Omental fat pad (tissue), 4 donors: ENCODE measurements around the gene TP53I13. TPM values are rescaled to one million over a fixed set of nuclear protein-coding genes. Genes with fewer than 3 reads are reported as not detected.
A peak's percentile ranks its signal among the peaks of the same experiment; 100 is the strongest.

Experiments used
- ATAC-seq: fragments of 150-250 bp; one replicate; pipeline ENCODE4 v1.9.1; 2016; ENCODE audit warnings: mild to moderate bottlenecking, moderate library complexity; ENCODE audit not compliant: low FRiP score
- DNase-seq: peaks from one replicate; pipeline ENCODE4 v3.0.0-alpha.2; 2019; ENCODE audit warnings: low spot score
- total RNA-seq, 4 donors: library from RNA; depleted of rRNA; stranded (reverse); fragments of >200 nt; gene quantifications; one replicate each; pipeline ENCODE4 v1.1.0, GENCODE V29; 2016
- TF ChIP-seq, protein P1 (sequence below), 3 donors: fragments of 450-650 bp; IDR thresholded peaks; one replicate each; pipeline ENCODE4 v1.5.1; 2016 to 2017; ENCODE audit warnings: antibody characterized with exemption in 3 of 3, mild to moderate bottlenecking in 3 of 3, moderate library complexity in 2 of 3

TP53I13 gene
- total RNA-seq, 4 donors from 2014 or later = 65.0 to 122 (median 72.6) TPM

DNA sequence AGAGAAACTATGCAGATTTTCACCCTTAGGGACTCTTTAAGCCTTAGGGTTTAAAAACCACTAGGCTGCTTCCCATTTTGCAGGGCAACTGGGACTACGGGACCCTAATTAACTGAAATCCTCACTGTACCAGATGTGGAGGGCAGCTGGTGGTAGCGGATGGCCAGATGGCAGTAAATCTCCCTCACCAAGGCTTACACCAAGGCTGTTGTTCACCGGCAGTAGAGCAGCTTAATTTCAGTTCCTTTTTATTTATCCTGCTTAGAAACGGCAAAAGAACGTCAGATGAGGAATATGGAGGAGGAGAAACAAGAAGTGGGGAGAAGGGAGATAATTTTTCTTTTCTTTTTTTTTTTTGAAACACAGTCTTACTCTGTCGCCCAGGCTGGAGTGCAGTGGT lies 8.2 kb upstream of the TP53I13 start:
- DNase-seq (no peak), ATAC-seq (no peak)
- TF ChIP-seq, protein P1, sequence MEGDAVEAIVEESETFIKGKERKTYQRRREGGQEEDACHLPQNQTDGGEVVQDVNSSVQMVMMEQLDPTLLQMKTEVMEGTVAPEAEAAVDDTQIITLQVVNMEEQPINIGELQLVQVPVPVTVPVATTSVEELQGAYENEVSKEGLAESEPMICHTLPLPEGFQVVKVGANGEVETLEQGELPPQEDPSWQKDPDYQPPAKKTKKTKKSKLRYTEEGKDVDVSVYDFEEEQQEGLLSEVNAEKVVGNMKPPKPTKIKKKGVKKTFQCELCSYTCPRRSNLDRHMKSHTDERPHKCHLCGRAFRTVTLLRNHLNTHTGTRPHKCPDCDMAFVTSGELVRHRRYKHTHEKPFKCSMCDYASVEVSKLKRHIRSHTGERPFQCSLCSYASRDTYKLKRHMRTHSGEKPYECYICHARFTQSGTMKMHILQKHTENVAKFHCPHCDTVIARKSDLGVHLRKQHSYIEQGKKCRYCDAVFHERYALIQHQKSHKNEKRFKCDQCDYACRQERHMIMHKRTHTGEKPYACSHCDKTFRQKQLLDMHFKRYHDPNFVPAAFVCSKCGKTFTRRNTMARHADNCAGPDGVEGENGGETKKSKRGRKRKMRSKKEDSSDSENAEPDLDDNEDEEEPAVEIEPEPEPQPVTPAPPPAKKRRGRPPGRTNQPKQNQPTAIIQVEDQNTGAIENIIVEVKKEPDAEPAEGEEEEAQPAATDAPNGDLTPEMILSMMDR (IDR thresholded peaks at IDR 0.05) = no peak

DNA sequence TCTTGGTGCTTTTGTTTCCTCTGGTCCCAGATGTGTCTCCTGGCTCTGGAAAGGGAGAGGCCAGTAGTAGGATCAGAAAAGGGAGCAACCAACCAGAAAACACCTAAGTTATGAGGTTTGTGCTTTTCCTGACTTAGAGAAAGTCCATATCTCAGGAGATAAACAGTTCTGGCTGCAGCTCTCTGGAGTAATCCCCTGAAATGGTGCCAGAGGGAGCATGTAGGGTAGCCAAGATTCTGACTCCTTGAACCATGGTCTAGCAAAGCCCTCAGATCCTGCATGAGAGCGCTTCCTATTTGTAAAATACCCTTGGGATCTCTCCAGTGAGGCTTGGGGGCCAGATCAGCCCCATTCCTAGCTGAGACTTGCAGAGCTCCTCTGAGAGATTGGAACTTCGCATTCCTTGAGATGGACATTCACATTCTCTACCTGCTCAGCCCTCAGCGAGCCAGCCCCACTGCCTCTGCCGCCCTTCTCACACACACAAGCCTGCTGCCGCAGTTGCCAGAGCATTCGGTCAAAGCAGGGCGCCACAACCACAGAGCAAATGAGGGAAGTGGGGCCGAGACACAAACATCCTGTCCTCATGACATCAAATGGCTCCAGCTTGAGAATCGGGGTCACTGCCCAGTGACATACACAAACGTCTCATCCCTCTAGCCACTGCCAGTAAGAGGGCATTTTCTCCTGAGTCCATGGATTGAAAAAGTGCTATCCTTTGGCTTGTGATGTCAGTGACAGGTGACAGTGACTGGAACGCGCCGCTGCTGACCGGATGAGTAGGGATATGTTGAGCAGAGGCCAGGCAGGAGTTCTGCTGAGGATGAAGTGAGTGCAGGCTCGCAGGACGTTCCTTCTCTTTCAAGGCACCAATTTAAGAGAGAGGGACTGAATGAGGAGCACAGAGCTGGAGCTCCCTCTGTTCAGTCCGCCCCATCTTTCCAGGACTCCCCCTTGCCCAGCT lies 6.7 kb upstream of the TP53I13 start:
- DNase-seq = peak; percentile 22
- TF ChIP-seq, protein P1 (IDR thresholded peaks at IDR 0.05) = no peak
- ATAC-seq = no peak

DNA sequence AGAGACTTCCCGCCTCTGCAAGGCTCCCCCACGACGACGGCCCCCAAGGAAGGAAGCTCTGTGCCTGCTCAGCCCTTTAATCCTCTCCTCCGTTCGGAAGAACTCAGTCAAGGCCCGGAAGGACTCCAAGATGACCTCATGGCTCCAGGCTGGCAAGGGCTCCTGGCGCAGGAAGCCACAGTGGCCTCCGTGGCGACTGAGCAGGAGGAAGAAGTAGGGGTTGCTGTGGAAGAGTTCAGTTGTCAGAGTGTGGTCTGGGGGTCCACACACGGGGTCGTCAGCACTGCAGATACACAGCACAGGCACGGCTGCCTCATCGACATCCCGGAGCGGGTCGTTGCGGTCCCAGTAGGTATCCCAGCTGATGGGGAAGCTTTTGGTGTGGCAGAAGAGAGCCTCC lies 5.9 kb upstream of the TP53I13 start:
- DNase-seq = peak; percentile 12
- ATAC-seq = no peak
- TF ChIP-seq, protein P1 (IDR thresholded peaks at IDR 0.05) = no peak

DNA sequence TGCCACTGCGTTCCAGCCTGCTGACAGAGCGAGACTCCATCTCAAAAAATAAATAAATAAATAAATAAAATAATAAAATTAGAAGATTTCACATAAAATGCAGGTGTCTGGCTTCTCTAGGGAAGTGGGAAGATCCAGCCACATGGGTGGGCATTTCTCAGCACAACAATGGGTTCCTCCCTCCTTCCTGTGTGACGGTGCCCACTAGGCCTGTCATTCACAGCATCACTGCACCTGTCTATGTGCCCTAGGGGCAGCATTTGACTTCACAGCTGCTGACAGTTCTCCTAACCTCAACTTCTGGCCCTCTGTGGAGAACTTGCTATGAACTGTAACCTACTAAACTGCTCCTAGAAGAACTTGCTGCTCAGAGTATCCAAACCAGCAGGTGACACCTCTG lies 4.7 kb upstream of the TP53I13 start:
- no peak for ATAC-seq
- peak; percentile 10 for DNase-seq
- TF ChIP-seq, protein P1 (IDR thresholded peaks at IDR 0.05) = no peak

DNA sequence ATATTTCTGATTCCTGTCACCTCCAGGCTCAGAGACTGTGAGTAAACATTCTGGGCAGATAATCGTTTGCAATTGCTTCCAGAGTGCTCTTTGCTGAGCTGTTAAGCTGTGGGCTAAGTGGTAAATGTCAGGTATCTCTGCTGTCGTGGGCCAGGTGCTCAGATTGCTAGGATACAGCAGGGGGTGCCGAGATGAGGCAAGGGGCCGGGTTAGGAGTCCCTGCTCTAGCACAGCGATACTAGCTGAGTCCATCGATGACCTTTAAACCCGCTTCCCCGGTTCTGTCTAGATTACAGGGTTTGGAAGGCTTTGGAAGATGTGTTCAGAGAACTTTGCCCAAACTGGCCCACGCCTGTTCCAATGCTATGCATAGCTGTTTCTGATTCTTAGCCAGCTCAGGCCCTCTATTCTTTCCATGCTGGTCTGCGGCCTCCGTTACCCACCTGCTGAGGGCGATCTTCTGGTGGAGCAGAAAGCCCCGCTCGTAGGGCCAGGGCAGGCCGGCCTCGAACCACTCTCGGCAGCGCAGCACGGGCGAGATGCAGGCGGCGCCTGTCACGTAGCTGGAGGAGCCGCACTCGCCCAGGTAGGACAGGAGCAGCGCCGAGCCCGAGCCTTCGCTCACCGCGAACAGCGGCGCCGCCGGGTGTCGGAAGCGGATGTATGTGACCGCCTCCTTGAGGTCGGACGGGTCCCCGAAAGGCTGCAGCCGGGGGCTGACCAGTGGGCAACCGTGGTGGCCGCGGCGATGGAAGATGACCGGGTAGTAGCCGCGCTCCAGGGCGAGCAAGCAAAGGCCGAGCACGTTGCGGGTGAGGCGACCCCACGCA lies 2.6 kb upstream of the TP53I13 start:
- TF ChIP-seq, protein P1 (IDR thresholded peaks at IDR 0.05) = no peak
- no peak for ATAC-seq
- peak; percentile 23 for DNase-seq

DNA sequence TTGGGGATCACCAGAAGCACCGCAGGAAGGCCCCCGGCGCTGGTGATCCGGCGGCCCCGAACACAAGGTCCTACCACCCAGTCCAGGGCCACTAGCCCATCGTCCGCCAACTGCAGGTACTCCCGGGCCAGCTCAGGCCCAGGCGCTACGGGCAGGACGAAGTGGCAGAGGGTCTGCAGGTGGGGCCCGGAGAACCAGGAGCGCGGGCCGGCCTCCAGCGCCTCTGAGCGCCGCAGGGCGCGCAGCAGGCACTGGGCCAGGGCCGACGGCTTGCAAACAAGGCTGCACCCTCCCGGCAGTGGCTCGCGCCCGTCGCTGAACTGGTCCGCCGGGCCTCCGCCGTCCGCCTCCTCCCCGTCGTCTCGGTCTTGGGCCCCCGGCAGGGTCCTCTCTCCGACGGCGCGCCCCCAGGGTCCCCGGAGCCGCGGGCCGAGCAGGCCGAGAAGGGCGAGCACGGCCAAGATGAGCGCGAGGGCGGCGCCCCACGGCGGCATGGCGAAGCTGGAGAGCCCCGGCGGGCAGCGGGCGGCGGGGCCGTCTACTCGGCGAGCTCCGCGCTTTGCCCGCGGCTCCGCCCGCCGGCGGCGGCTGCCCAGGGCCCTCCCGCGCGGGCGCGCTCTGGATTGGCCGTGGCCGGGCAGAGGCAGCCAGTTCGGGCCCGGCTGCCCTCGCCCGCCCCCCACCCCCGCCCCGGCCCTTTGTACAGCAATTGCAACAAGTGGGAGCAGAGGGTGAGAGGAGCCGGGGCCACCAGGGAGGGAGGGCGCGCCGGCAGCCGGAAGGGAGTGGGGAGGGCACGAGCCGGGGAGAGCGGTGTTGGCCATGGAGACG lies 1.8 kb upstream of the TP53I13 start, which contains the start of gene ABHD15:
Gene ABHD15 (minus strand): TSS at position 565 of the 831 bp plus-strand sequence. CDS start 71 bp downstream, at position 494.
- peak; percentile 75 for ATAC-seq
- peak; percentile 28 for DNase-seq
- TF ChIP-seq, protein P1 (IDR thresholded peaks at IDR 0.05) = no peak
